Measurements from ENCODE around the gene USB1. TPM values are rescaled to one million over a fixed set of nuclear protein-coding genes. Genes with fewer than 3 reads are reported as not detected.

USB1 gene
- polyA plus RNA-seq, 4 donors: 19.9 to 26.5 (median 24.0) TPM

Other genes with a start within 250 kb of the USB1 start
- 100 to 1,000 TPM in 2 of 4 donors, 10 to 100 TPM in 2; 12.8 to 237 (median 131) TPM for gene KIFC3, start 198.9 kb upstream of the USB1 start, polyA plus RNA-seq
- gene CNGB1, start 30.3 kb upstream of the USB1 start, polyA plus RNA-seq: 1 to 10 TPM in 2 of 4 donors, not detected in 2; 1.3 to 1.7 TPM
- gene ZNF319, start 735 bp upstream of the USB1 start, polyA plus RNA-seq: 1 to 10 TPM; 2.2 to 5.6 (median 3.2) TPM
- gene MMP15, start 24.3 kb downstream of the USB1 start, polyA plus RNA-seq: 10 to 100 TPM; 38.2 to 67.3 (median 49.7) TPM
- 10 to 100 TPM; 16.8 to 46.8 (median 34.2) TPM for gene CFAP20, start 128.0 kb downstream of the USB1 start, polyA plus RNA-seq
- gene CSNK2A2, start 196.7 kb downstream of the USB1 start, polyA plus RNA-seq: 10 to 100 TPM; 15.0 to 49.3 (median 20.1) TPM